ENCODE measurements around the gene RELN.

DNA sequence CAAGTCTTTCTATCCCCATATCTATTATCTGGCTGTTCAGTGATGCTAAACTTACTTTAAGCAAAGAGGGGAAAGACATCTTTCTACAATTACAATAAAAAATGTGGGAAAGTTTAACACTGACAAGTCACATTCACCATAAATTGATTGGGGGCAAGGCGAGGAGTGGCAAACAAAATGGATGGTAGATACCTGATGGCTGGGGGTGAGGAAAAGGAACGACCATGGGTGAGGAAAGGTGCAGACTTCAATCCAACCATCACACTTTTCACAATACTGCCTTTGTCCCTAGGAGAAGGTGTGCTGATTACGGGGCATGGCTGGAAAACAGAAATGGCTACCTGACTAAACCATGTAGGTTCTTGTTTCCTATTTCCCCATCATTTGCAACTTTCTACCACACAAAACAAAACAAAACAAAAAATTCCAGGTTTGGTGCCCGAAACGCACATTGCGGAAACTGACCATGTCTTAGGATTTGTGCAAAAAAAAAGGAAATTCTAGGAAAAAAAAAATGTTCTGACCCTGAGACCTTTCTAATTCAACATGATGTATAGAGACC, 3.8 kb downstream of the RELN start:
- no peak for TF ChIP-seq MAZ (IDR thresholded peaks at IDR 0.05; ENCODE audit: borderline replicate concordance, low read depth, low read length)
- TF ChIP-seq MAZ (CRISPR knock-in tag; IDR thresholded peaks at IDR 0.05; ENCODE audit: low read depth) = no peak
- no peak for TF ChIP-seq ZBTB7A (CRISPR knock-in tag; IDR thresholded peaks at IDR 0.05)
- TF ChIP-seq, protein P1, sequence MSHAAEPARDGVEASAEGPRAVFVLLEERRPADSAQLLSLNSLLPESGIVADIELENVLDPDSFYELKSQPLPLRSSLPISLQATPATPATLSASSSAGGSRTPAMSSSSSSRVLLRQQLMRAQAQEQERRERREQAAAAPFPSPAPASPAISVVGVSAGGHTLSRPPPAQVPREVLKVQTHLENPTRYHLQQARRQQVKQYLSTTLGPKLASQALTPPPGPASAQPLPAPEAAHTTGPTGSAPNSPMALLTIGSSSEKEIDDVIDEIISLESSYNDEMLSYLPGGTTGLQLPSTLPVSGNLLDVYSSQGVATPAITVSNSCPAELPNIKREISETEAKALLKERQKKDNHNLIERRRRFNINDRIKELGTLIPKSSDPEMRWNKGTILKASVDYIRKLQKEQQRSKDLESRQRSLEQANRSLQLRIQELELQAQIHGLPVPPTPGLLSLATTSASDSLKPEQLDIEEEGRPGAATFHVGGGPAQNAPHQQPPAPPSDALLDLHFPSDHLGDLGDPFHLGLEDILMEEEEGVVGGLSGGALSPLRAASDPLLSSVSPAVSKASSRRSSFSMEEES (CRISPR knock-in tag; IDR thresholded peaks at IDR 0.05) = no peak
- TF ChIP-seq, protein P2, sequence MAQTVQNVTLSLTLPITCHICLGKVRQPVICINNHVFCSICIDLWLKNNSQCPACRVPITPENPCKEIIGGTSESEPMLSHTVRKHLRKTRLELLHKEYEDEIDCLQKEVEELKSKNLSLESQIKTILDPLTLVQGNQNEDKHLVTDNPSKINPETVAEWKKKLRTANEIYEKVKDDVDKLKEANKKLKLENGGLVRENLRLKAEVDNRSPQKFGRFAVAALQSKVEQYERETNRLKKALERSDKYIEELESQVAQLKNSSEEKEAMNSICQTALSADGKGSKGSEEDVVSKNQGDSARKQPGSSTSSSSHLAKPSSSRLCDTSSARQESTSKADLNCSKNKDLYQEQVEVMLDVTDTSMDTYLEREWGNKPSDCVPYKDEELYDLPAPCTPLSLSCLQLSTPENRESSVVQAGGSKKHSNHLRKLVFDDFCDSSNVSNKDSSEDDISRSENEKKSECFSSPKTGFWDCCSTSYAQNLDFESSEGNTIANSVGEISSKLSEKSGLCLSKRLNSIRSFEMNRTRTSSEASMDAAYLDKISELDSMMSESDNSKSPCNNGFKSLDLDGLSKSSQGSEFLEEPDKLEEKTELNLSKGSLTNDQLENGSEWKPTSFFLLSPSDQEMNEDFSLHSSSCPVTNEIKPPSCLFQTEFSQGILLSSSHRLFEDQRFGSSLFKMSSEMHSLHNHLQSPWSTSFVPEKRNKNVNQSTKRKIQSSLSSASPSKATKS (CRISPR knock-in tag; IDR thresholded peaks at IDR 0.05) = no peak
- TF ChIP-seq, protein P3, sequence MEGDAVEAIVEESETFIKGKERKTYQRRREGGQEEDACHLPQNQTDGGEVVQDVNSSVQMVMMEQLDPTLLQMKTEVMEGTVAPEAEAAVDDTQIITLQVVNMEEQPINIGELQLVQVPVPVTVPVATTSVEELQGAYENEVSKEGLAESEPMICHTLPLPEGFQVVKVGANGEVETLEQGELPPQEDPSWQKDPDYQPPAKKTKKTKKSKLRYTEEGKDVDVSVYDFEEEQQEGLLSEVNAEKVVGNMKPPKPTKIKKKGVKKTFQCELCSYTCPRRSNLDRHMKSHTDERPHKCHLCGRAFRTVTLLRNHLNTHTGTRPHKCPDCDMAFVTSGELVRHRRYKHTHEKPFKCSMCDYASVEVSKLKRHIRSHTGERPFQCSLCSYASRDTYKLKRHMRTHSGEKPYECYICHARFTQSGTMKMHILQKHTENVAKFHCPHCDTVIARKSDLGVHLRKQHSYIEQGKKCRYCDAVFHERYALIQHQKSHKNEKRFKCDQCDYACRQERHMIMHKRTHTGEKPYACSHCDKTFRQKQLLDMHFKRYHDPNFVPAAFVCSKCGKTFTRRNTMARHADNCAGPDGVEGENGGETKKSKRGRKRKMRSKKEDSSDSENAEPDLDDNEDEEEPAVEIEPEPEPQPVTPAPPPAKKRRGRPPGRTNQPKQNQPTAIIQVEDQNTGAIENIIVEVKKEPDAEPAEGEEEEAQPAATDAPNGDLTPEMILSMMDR (CRISPR knock-in tag; IDR thresholded peaks at IDR 0.05) = no peak
- TF ChIP-seq, protein P4, sequence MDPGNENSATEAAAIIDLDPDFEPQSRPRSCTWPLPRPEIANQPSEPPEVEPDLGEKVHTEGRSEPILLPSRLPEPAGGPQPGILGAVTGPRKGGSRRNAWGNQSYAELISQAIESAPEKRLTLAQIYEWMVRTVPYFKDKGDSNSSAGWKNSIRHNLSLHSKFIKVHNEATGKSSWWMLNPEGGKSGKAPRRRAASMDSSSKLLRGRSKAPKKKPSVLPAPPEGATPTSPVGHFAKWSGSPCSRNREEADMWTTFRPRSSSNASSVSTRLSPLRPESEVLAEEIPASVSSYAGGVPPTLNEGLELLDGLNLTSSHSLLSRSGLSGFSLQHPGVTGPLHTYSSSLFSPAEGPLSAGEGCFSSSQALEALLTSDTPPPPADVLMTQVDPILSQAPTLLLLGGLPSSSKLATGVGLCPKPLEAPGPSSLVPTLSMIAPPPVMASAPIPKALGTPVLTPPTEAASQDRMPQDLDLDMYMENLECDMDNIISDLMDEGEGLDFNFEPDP (CRISPR knock-in tag; conservative IDR thresholded peaks at IDR 0.05) = no peak
- no peak for TF ChIP-seq FOXM1 (CRISPR knock-in tag; IDR thresholded peaks at IDR 0.05)
- TF ChIP-seq ZMYM4 (CRISPR knock-in tag; IDR thresholded peaks at IDR 0.05) = peak; percentile 43; the same call in 1 of the 2 replicates
- no peak for TF ChIP-seq ZNF496 (CRISPR knock-in tag; IDR thresholded peaks at IDR 0.05; ENCODE audit: insufficient replicate concordance)
- no peak for TF ChIP-seq ZNF264 (CRISPR knock-in tag; IDR thresholded peaks at IDR 0.05)
- TF ChIP-seq, protein P5, sequence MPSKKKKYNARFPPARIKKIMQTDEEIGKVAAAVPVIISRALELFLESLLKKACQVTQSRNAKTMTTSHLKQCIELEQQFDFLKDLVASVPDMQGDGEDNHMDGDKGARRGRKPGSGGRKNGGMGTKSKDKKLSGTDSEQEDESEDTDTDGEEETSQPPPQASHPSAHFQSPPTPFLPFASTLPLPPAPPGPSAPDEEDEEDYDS (CRISPR knock-in tag; IDR thresholded peaks at IDR 0.05) = no peak
- no peak for TF ChIP-seq ZNF256 (CRISPR knock-in tag; conservative IDR thresholded peaks at IDR 0.05)
- TF ChIP-seq ARNT (IDR thresholded peaks at IDR 0.05) = no peak
- no peak for TF ChIP-seq GATAD1 (CRISPR knock-in tag; IDR thresholded peaks at IDR 0.05)
